NK-92 (cell line): ENCODE results near the gene PATJ.
"Not testable (repeated sequence)": the region's sequence is repeated elsewhere in the genome, so short reads cannot be mapped to it uniquely, and the experiment has no call there.

Source experiments
- DNase-seq: peaks from one replicate; lab custom pipeline; 2025; ENCODE audit not compliant: unreplicated experiment; lab: John Stamatoyannopoulos, UW

Gene PATJ

DNA sequence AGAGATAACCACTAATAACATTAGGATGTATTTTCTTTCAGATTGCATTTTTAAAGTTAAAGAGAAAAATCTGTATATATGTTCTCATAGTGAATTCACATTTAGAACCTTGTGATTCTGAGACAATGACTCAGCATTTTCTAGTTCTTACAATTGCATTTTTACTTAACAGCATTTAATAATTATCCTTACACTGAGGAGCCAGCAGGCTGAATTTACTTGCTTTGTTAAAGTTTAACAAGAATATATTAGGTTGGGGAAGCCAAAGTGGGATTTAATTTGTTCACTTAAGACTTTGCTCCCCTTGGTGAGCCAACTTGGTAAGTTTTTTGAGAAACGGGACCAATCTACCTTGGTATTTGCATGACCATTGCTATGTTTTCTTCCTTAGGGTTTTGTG lies 4.5 kb downstream of the PATJ start:
- DNase-seq = no peak

- no peak for DNase-seq
These were observed 6.3 kb downstream of the PATJ start for GRCh38 chr1:61748566-61748965.

- no peak for DNase-seq
These were observed 7.3 kb downstream of the PATJ start for GRCh38 chr1:61749574-61749973.

GRCh38 chr1:61752921-61753389 lies 10.7 kb downstream of the PATJ start:
- DNase-seq = no peak

GRCh38 chr1:61753998-61754508 lies 11.8 kb downstream of the PATJ start:
- no peak for DNase-seq

DNA sequence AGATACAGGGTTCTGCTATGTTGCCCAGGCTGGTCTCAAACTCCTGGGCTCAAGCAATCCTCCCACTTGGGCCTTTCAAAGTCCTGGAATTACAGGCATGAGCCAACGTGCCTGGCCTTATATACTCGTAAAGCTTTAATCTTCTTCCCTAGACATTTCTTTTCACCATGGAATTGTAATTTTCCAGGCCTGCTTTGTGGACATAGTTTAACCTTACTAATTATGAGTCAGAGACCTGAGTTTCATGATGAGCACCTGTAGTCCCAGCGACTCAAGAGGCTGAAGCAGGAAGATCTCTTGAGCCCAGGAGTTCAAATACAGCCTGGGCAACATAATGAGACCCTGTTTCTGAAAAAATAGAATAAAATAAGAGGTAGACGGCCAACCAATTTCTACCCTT lies 12.3 kb downstream of the PATJ start:
- no peak for DNase-seq

DNA sequence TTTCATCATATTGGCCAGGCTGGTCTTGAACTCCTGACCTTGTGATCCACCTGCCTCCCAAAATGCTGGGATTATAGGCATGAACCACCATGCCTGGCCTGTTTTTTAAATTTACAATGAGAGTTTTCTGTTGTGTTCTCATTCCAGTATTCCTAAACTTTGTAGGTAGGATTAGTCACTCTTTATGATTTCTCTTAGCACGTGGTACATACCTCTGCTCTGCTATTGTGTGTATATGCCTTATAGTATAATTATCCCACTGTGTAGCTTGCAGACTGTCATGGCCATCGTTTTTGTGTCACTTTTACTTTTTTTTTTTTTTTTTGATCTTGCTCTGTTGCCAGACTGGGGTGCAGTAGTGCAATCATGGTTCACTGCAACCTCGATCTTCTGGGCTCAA lies 14.5 kb downstream of the PATJ start:
- no peak for DNase-seq

GRCh38 chr1:61757950-61758349 lies 15.7 kb downstream of the PATJ start:
- DNase-seq = no peak

DNA sequence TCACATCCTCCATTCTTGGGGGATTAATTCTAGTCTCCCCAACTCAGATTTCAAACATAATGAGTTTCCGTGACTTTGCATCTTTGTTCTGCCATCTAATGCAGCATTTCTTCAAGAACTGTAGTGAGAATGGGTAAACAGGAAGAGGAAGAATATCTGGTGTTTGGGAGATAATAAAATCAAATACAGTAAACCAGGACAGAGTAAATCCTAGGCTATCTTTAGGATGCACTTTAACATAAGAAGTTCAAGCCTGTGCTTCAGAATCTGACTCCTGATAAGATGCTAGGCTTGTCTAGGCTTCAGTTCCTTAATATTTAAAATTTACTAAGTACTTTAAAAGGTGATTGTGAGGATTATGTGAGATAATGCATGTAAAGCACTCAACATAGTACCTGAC lies 27.9 kb downstream of the PATJ start:
- DNase-seq = no peak

DNA sequence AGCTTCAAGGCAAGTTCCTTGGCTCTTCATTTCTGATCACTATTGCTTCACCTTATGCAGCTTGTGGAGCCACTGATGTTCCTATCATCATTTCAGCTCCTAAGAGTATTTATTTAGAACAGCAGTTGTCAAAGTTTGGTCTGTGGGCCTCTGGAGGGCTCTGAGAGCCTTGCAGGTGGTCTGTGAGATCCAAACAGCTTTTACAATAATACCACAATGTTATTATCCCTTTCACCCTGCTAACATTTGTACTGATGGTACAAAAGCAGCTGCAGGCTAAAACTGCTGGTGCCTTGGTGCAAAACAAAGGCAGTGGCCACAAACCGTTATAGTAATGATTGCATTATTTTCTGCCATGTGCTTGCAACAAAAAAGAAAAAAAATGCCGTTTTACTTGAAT lies 33.8 kb downstream of the PATJ start:
- DNase-seq = no peak

DNA sequence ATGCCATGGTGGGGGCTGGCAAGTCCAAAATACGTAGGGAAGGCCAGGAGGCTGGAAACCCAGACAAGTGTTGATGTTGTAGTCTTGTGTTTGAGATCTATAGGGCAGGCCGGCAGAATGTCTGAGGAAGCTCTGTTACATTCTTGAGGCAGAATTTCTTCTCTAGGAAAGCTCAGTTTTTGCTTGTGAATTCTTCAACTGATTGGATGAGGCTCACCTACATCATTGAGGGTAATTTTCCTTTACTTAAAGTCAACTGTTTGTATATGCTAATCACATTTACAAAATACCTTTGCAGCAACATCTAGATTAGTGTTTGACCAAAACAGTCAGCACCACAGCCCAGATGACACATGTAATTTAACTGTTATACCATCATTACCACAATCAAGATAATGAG lies 37.0 kb downstream of the PATJ start:
- no peak for DNase-seq

- no peak for DNase-seq
These were observed 38.9 kb downstream of the PATJ start for GRCh38 chr1:61781151-61781550.

- no peak for DNase-seq
These were observed 40.5 kb downstream of the PATJ start for GRCh38 chr1:61782771-61783170.

DNA sequence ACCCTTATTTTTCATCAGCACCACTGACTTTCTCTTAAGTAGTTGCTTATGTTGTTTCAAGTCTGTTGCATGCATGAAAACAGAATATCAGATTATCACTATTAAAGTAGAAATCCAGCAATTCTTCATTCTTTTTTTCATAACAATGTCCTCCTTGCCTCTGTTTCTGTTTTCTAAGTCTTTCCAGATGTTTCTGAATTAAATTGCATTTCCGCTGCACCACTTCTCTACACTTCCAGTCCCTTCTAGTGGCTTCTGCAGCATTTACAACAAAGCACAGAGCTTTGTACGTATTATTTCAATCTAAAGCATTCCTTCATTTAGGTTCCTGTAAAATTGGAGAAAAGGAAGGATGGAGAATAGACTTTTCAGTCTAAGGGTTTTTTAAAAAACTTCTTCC lies 42.4 kb downstream of the PATJ start:
- DNase-seq = no peak

GRCh38 chr1:61790837-61791236 lies 48.6 kb downstream of the PATJ start:
- no peak for DNase-seq

DNA sequence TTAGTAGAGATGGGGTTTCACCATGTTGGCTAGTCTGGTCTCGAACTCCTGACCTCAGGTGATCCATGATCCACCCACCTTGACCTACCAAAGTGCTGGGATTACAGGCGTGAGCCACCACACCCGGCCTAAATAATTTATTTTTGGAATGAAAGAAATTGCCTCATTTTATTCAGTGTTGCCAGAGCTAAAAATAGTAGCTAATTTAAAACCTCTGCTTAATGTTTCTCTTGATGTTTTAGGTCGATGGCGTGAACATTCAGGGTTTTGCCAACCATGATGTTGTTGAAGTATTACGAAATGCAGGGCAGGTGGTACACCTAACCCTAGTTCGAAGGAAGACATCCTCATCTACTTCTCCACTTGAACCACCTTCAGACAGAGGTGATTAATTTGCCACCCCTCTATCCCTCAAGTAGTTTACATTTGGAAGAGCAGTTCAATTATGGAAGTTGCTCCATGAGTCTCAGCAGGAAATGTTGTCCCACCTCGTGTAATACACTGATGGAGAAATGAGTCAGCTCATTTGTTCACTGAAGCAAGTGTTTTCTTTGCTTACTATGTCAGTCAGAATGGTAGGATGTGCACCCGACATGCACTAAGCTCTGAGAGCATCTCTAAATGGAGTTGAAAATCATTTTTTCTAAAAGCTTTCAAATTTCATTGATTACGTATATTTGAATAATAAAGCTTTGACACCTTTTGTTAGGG lies 54.9 kb downstream of the PATJ start:
- no peak for DNase-seq

- not testable (repeated sequence) for DNase-seq
These were observed 58.8 kb downstream of the PATJ start for GRCh38 chr1:61801047-61801446.

DNA sequence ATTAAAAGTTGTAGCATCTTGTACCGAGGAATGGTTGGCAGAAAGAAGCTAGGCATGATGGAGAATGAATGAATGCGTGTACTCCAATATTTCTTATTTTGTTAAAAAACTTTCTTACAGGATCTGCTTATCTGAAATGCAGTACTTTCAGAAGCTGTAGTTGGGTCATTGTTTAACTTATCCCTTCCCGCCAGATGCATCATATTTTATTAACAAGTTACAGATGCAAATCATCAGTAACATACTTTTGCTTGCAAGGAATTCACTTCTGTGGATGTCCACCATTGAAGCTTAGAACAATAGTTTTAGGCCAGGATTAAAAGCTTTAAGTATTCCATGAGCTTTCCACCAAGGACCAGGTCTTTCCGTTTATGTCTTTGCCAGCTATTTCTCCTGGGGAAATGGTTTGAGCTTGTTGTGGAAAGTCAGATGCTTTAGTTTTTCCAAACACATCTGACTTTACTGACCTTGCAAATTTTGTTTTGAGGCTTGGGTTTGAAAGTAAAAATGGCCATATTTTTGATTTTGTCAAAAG lies 65.4 kb downstream of the PATJ start:
- no peak for DNase-seq

GRCh38 chr1:61808321-61808720 lies 66.0 kb downstream of the PATJ start:
- DNase-seq = no peak

GRCh38 chr1:61808968-61809367 lies 66.7 kb downstream of the PATJ start:
- DNase-seq = no peak

DNA sequence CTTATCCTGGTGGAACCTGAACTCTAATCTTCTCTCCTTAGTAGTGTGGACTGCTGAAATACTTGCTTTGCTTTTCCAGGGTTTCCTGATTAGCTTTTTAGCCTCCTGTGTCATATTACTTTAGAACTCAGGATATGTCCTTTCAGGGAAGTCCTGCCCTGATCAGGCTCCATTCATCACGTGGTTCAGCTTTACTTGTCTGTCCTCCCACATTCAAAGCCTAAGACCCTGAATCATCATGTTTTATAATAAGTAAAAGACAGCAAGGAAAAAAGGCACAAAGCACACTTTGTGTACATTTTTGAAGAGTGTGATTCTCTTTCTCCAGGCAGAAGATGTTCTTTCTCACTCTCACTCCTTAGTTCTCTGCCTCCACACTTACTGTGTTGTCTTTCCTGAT lies 70.6 kb downstream of the PATJ start:
- DNase-seq = no peak

DNA sequence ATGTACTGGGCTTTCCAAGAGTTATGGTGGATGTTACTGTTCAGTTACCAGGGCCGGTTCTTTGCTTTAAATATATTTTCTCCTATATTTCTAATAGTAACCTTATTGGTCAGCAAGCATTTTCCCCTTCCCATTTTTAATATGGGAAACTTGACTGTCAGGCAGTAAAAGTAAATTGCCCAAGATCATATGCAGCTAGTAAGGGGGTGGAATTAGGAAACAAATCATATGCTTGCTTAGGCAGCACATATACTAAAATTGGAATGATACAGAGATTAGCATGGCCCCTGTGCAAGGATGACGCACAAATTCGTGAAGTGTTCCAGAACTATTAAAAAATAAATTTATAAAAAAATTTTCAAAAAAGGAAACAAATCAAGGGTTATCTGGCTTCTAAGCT lies 73.9 kb downstream of the PATJ start:
- DNase-seq = no peak

- DNase-seq = no peak
These were observed 76.7 kb downstream of the PATJ start for GRCh38 chr1:61818992-61819391.
